ENCODE data around the gene PNPLA5. TPM values are rescaled to one million over a fixed set of nuclear protein-coding genes. Genes with fewer than 3 reads are reported as not detected.
"Not testable (repeated sequence)": the region's sequence is repeated elsewhere in the genome, so short reads cannot be mapped to it uniquely, and the experiment has no call there.

The PNPLA5 gene
- polyA plus RNA-seq, 1 donor (not counting 4 experiments of a cell fraction or from before 2014, with no cell fraction given) = not detected

DNA sequence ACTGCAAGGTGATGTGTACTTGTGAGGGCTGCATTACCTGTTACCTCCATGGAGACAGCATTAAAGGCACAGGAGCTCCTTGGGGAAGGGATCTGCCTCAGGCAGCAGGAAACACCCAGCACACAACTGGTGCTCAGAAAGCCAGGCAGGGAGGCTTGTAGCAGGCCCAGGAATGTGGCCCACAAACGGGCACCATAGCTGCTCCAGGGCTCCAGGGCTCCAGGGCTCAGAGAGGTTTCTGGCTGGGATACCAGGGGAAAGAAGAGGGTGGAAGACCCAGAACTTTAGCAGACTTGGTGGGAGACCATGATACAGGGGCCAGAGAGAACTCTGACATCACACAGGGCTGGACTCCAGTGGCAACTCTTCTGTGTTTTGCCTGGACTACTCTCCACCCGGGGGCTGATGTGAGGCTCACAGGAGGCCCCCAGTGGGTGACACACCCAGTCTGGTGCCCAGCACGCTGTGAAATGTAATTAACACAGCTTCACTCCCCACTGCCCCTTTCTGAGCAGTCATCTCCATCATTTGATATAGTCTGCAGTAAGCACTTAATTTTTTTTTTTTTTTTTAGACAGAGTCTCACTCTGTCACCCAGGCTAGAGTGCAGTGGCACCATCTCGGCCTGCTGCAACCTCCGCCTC lies 14.8 kb downstream of the PNPLA5 start:
- Histone ChIP-seq H2AFZ (ENCODE audit: control insufficient read depth, low read length) (no peak overlapping the region), H3K4me2 (ENCODE audit: control insufficient read depth, extremely low read depth, insufficient read depth, low read depth, low read length) (no peak overlapping the region), H3K9me1 (ENCODE audit: control insufficient read depth, extremely low read depth, insufficient read depth, low read length) (no peaks in the 10 kb centered on the region), H3K36me3 (ENCODE audit: control insufficient read depth in 2 of 2, extremely low read depth in 1 of 2, insufficient read depth in 2 of 2, low read length in 2 of 2) (no peaks in the 10 kb centered on the region), H3K79me2 (ENCODE audit: control insufficient read depth, insufficient read depth, low read length) (no peaks in the 10 kb centered on the region), H3K4me1 (ENCODE audit: control insufficient read depth, extremely low read depth, insufficient read depth, low read length) (no peaks in the 10 kb centered on the region), H3K27ac (ENCODE audit: control insufficient read depth, insufficient read depth, low read length) (no peak overlapping the region), H3K9me3 (ENCODE audit: control insufficient read depth, low read depth, low read length) (no peaks in the 10 kb centered on the region), H4K20me1 (ENCODE audit: control insufficient read depth, extremely low read depth, insufficient read depth, low read length) (no peaks in the 10 kb centered on the region), H3K9ac (ENCODE audit: control insufficient read depth, extremely low read depth, insufficient read depth, low read length) (no peak overlapping the region), H3K4me3 (ENCODE audit: control insufficient read depth in 2 of 3, extremely low read depth in 1 of 3, insufficient read depth in 2 of 3, low read depth in 1 of 3, low read length in 3 of 3) (no peak overlapping the region), H3K27me3 (ENCODE audit: control insufficient read depth, extremely low read depth, insufficient read depth, low read length) (peaks cover 4% of the 10 kb centered on the region)
- no peak for FAIRE-seq
- dilution Hi-C loops (cut with MboI; ENCODE audit: extremely low pct_ligation_motif_present, low sequenced_read_pairs) = no loop called here
- no peak for DNase-seq (ENCODE audit: low read depth, low spot score)
- TF ChIP-seq, protein P1, sequence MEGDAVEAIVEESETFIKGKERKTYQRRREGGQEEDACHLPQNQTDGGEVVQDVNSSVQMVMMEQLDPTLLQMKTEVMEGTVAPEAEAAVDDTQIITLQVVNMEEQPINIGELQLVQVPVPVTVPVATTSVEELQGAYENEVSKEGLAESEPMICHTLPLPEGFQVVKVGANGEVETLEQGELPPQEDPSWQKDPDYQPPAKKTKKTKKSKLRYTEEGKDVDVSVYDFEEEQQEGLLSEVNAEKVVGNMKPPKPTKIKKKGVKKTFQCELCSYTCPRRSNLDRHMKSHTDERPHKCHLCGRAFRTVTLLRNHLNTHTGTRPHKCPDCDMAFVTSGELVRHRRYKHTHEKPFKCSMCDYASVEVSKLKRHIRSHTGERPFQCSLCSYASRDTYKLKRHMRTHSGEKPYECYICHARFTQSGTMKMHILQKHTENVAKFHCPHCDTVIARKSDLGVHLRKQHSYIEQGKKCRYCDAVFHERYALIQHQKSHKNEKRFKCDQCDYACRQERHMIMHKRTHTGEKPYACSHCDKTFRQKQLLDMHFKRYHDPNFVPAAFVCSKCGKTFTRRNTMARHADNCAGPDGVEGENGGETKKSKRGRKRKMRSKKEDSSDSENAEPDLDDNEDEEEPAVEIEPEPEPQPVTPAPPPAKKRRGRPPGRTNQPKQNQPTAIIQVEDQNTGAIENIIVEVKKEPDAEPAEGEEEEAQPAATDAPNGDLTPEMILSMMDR (optimal IDR thresholded peaks at IDR 0.05 in 1 of 3, IDR thresholded peaks at IDR 0.05 in 1 of 3, conservative IDR thresholded peaks at IDR 0.05 in 1 of 3; ENCODE audit: extremely low read depth in 1 of 3, insufficient read depth in 2 of 3, low read length in 3 of 3) = no peak
- TF ChIP-seq EZH2 (IDR thresholded peaks at IDR 0.05; ENCODE audit: low read length) = no peak

DNA sequence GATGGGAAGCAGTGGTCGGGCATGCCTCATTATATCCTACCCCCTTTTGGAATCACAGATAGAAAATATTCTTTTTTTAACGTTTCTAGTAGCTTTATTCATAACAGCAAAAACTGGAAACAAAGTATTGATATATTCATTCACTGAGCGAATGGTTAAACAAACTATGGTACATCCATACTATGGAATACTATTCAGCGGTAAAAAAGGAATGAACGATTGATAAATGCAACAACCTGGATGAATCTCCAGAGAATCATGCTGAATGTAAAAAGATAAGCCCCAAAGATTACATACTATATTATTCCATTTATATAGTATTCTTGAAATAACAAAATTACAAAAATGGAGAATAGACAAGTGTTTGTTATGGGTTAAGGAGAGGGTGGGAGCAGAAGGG lies 22.0 kb downstream of the PNPLA5 start:
- H3K9ac ChIP-seq (ENCODE audit: control insufficient read depth, extremely low read depth, insufficient read depth, low read length) = no peak overlapping the region
- no peaks in the 10 kb centered on the region for H4K20me1 ChIP-seq (ENCODE audit: control insufficient read depth, extremely low read depth, insufficient read depth, low read length)
- TF ChIP-seq EZH2 (IDR thresholded peaks at IDR 0.05; ENCODE audit: low read length) = no peak
- TF ChIP-seq, protein P1 (optimal IDR thresholded peaks at IDR 0.05 in 1 of 3, IDR thresholded peaks at IDR 0.05 in 1 of 3, conservative IDR thresholded peaks at IDR 0.05 in 1 of 3; ENCODE audit: extremely low read depth in 1 of 3, insufficient read depth in 2 of 3, low read length in 3 of 3) = no peak
- H3K79me2 ChIP-seq (ENCODE audit: control insufficient read depth, insufficient read depth, low read length) = no peaks in the 10 kb centered on the region
- no peak overlapping the region for H2AFZ ChIP-seq (ENCODE audit: control insufficient read depth, low read length)
- H3K27ac ChIP-seq (ENCODE audit: control insufficient read depth, insufficient read depth, low read length) = no peak overlapping the region
- no peaks in the 10 kb centered on the region for H3K9me1 ChIP-seq (ENCODE audit: control insufficient read depth, extremely low read depth, insufficient read depth, low read length)
- dilution Hi-C loops (cut with MboI; ENCODE audit: extremely low pct_ligation_motif_present, low sequenced_read_pairs) = no loop called here
- no peaks in the 10 kb centered on the region for H3K27me3 ChIP-seq (ENCODE audit: control insufficient read depth, extremely low read depth, insufficient read depth, low read length)
- H3K4me2 ChIP-seq (ENCODE audit: control insufficient read depth, extremely low read depth, insufficient read depth, low read depth, low read length) = no peak overlapping the region
- H3K4me3 ChIP-seq (ENCODE audit: control insufficient read depth in 2 of 3, extremely low read depth in 1 of 3, insufficient read depth in 2 of 3, low read depth in 1 of 3, low read length in 3 of 3) = no peak overlapping the region
- DNase-seq (ENCODE audit: low read depth, low spot score) (no peak), FAIRE-seq (no peak)
- no peaks in the 10 kb centered on the region for H3K4me1 ChIP-seq (ENCODE audit: control insufficient read depth, extremely low read depth, insufficient read depth, low read length)
- no peaks in the 10 kb centered on the region for H3K9me3 ChIP-seq (ENCODE audit: control insufficient read depth, low read depth, low read length)
- H3K36me3 ChIP-seq (ENCODE audit: control insufficient read depth in 2 of 2, extremely low read depth in 1 of 2, insufficient read depth in 2 of 2, low read length in 2 of 2) = no peaks in the 10 kb centered on the region

DNA sequence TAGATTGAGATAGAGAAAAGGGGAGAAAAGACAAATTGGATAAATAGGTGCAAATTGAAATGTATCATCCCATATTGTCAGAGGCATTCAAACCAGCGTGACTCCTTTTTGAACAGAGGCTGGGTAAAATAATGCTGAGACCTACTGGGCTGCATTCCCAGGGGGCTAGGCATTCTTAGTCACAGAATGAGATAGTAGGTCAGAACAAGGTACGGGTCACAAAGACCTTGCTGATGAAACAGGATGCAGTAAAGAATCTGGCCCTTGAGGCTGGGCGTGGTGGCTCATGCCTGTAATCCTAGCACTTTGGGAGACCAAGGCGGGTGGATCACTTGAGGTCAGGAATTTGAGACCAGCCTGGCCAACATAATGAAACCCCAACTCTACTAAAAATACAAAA lies 22.8 kb downstream of the PNPLA5 start:
- H3K27me3 ChIP-seq (ENCODE audit: control insufficient read depth, extremely low read depth, insufficient read depth, low read length); H3K36me3 ChIP-seq (ENCODE audit: control insufficient read depth in 2 of 2, extremely low read depth in 1 of 2, insufficient read depth in 2 of 2, low read length in 2 of 2); H3K9ac ChIP-seq (ENCODE audit: control insufficient read depth, extremely low read depth, insufficient read depth, low read length); H3K4me1 ChIP-seq (ENCODE audit: control insufficient read depth, extremely low read depth, insufficient read depth, low read length); DNase-seq (ENCODE audit: low read depth, low spot score); H3K4me3 ChIP-seq (ENCODE audit: control insufficient read depth in 2 of 3, extremely low read depth in 1 of 3, insufficient read depth in 2 of 3, low read depth in 1 of 3, low read length in 3 of 3); H3K79me2 ChIP-seq (ENCODE audit: control insufficient read depth, insufficient read depth, low read length); dilution Hi-C loops (cut with MboI; ENCODE audit: extremely low pct_ligation_motif_present, low sequenced_read_pairs); H2AFZ ChIP-seq (ENCODE audit: control insufficient read depth, low read length); FAIRE-seq; H3K9me3 ChIP-seq (ENCODE audit: control insufficient read depth, low read depth, low read length); H3K27ac ChIP-seq (ENCODE audit: control insufficient read depth, insufficient read depth, low read length); H3K9me1 ChIP-seq (ENCODE audit: control insufficient read depth, extremely low read depth, insufficient read depth, low read length); H4K20me1 ChIP-seq (ENCODE audit: control insufficient read depth, extremely low read depth, insufficient read depth, low read length); H3K4me2 ChIP-seq (ENCODE audit: control insufficient read depth, extremely low read depth, insufficient read depth, low read depth, low read length): not testable (repeated sequence)
